IMR-90 (cell line): ENCODE measurements around the gene RAPGEF2.

Experiments used
- BHLHE40 ChIP-seq: fragments of 150-350 bp; IDR thresholded peaks from 2 replicates; pipeline ENCODE4 v1.6.1; 2016; ENCODE audit warnings: mild to moderate bottlenecking, low read depth, low read length
- CEBPB ChIP-seq: IDR thresholded peaks from 2 replicates; pipeline ENCODE4 v1.6.1; 2012; ENCODE audit warnings: low read depth, low read length, improper control_type of control experiment
- CHD1 ChIP-seq: IDR thresholded peaks from 2 replicates; pipeline ENCODE4 v1.6.1; 2012; ENCODE audit warnings: low read depth, low read length, improper control_type of control experiment
- CTCF ChIP-seq: conservative IDR thresholded peaks from 2 replicates; pipeline ENCODE4 v1.5.1; 2012; ENCODE audit warnings: mild to moderate bottlenecking, low read depth, low read length, improper control_type of control experiment
- MAFK ChIP-seq: IDR thresholded peaks from 2 replicates; pipeline ENCODE4 v1.6.1; 2012; ENCODE audit warnings: low read depth, low read length, improper control_type of control experiment
- MAZ ChIP-seq: IDR thresholded peaks from 2 replicates; pipeline ENCODE4 v1.6.1; 2012; ENCODE audit warnings: low read depth, mild to moderate bottlenecking, low read length, improper control_type of control experiment, moderate library complexity, borderline replicate concordance
- MXI1 ChIP-seq: IDR thresholded peaks from 2 replicates; pipeline ENCODE4 v1.6.1; 2012; ENCODE audit warnings: low read depth, mild to moderate bottlenecking, low read length, moderate library complexity, borderline replicate concordance
- NFE2L2 ChIP-seq: fragments of 150-350 bp; IDR thresholded peaks from 2 replicates; pipeline ENCODE4 v1.6.1; 2016; ENCODE audit warnings: low read depth, mild to moderate bottlenecking, low read length
- POLR2A ChIP-seq: IDR thresholded peaks from 2 replicates; pipeline ENCODE4 v1.6.1; 2012; ENCODE audit warnings: mild to moderate bottlenecking, low read depth, low read length
- RAD21 ChIP-seq: IDR thresholded peaks from 2 replicates; pipeline ENCODE4 v1.6.1; 2012; ENCODE audit warnings: low read length, improper control_type of control experiment
- RCOR1 ChIP-seq: IDR thresholded peaks from 2 replicates; pipeline ENCODE4 v1.6.1; 2012; ENCODE audit warnings: mild to moderate bottlenecking, low read length, improper control_type of control experiment; ENCODE audit not compliant: insufficient replicate concordance
- SMC3 ChIP-seq: fragments of 150-350 bp; IDR thresholded peaks from 2 replicates; pipeline ENCODE4 v1.6.1; 2016; ENCODE audit warnings: low read depth, mild to moderate bottlenecking, antibody characterized with exemption, low read length, moderate library complexity
- TF ChIP-seq, protein P1 (sequence below): fragments of 150-350 bp; IDR thresholded peaks from 2 replicates; pipeline ENCODE4 v1.6.1; 2017; ENCODE audit warnings: mild to moderate bottlenecking, antibody characterized with exemption, low read length, low read depth

GRCh38 chr4:159368320-159368719, 265.4 kb downstream of the RAPGEF2 start:
- TF ChIP-seq CEBPB: no peak
- no peak for TF ChIP-seq CTCF
- no peak for TF ChIP-seq POLR2A
- no peak for TF ChIP-seq RCOR1
- TF ChIP-seq BHLHE40: no peak
- no peak for TF ChIP-seq RAD21
- TF ChIP-seq MAZ: no peak
- TF ChIP-seq MAFK: no peak
- TF ChIP-seq MXI1: no peak
- TF ChIP-seq SMC3: no peak
- TF ChIP-seq, protein P1, sequence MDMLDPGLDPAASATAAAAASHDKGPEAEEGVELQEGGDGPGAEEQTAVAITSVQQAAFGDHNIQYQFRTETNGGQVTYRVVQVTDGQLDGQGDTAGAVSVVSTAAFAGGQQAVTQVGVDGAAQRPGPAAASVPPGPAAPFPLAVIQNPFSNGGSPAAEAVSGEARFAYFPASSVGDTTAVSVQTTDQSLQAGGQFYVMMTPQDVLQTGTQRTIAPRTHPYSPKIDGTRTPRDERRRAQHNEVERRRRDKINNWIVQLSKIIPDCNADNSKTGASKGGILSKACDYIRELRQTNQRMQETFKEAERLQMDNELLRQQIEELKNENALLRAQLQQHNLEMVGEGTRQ: no peak
- no peak for TF ChIP-seq CHD1
- TF ChIP-seq NFE2L2: no peak
